Endodermal cell (in vitro differentiated cells): ENCODE data around the gene DPH5. TPM values are rescaled to one million over a fixed set of nuclear protein-coding genes. Genes with fewer than 3 reads are reported as not detected.
"Not testable (repeated sequence)": the region's sequence is repeated elsewhere in the genome, so short reads cannot be mapped to it uniquely, and the experiment has no call there.

Source experiments
- DNase-seq: peaks from one replicate; pipeline ENCODE4 v3.0.0-alpha.2; 2017
- H3K27ac ChIP-seq: 2 replicates; pipeline ENCODE4 v1.5.1; 2013; ENCODE audit warnings: mild to moderate bottlenecking, low read depth, low read length, moderate library complexity
- H3K27me3 ChIP-seq: 2 replicates; pipeline ENCODE4 v1.6.1; 2013; ENCODE audit warnings: mild to moderate bottlenecking, low read length, moderate library complexity; ENCODE audit not compliant: insufficient read depth, control insufficient read depth, poor library complexity, severe bottlenecking
- H3K36me3 ChIP-seq: 2 replicates; pipeline ENCODE4 v1.7.0; 2013; ENCODE audit warnings: mild to moderate bottlenecking, low read length, moderate library complexity; ENCODE audit not compliant: control insufficient read depth, insufficient read depth
- H3K4me1 ChIP-seq: one replicate; pipeline ENCODE4 v1.7.0; 2013; ENCODE audit warnings: low read length; ENCODE audit not compliant: control insufficient read depth, insufficient read depth
- H3K4me3 ChIP-seq: 2 replicates; pipeline ENCODE4 v1.5.1; 2013; ENCODE audit warnings: mild to moderate bottlenecking, low read length, moderate library complexity
- H3K9ac ChIP-seq: 2 replicates; pipeline ENCODE4 v1.6.1; 2013; ENCODE audit warnings: mild to moderate bottlenecking, low read length, moderate library complexity; ENCODE audit not compliant: poor library complexity, severe bottlenecking; ENCODE audit errors: extremely low read depth
- H3K9me3 ChIP-seq: 2 replicates; pipeline ENCODE4 v1.6.1; 2013; ENCODE audit warnings: mild to moderate bottlenecking, low read length, moderate library complexity; ENCODE audit not compliant: control insufficient read depth
- H3K27ac Mint-ChIP-seq: 2 replicates; pipeline ENCODE4 v1.8.0; 2020; ENCODE audit warnings: mixed read lengths
- H3K27me3 Mint-ChIP-seq: 2 replicates; pipeline ENCODE4 v1.8.0; 2021; ENCODE audit warnings: mild to moderate bottlenecking, mixed read lengths; ENCODE audit not compliant: insufficient read depth
- H3K36me3 Mint-ChIP-seq: 2 replicates; pipeline ENCODE4 v1.8.0; 2020; ENCODE audit warnings: low read depth, mixed read lengths
- H3K4me1 Mint-ChIP-seq: 2 replicates; pipeline ENCODE4 v1.8.0; 2020; ENCODE audit warnings: mixed read lengths
- H3K4me3 Mint-ChIP-seq: 2 replicates; pipeline ENCODE4 v1.8.0; 2020; ENCODE audit warnings: mild to moderate bottlenecking, moderate library complexity, mixed read lengths
- H3K9me3 Mint-ChIP-seq: 2 replicates; pipeline ENCODE4 v1.8.0; 2020; ENCODE audit warnings: mild to moderate bottlenecking, mixed read lengths
- CTCF ChIP-seq: fragments of 200-600 bp; sonication (generic); conservative IDR thresholded peaks from 2 replicates; pipeline ENCODE4 v1.5.0; 2021; ENCODE audit warnings: antibody characterized with exemption, mild to moderate bottlenecking
- WGBS, 2 experiments: methylation state at CpG; one replicate each; pipeline versions ENCODE4 v1.1.5 to v1.1.7; 2013; ENCODE audit warnings: missing lambda C conversion rate in 2 of 2, mixed read lengths in 1 of 2; ENCODE audit not compliant: insufficient coverage in 1 of 2, insufficient read length in 1 of 2; 5-methylcytosine and 5-hydroxymethylcytosine counted together
- total RNA-seq, 2 donors: library from RNA; stranded (reverse); fragmentation: NEBNext Ultra II Directional in 1 of 2; extraction: Animal tissue kit (Norgen Biotek cat#: 25700) in 1 of 2; gene quantifications; 2 replicates in 1 of 2; 3 replicates in 1 of 2; pipeline ENCODE4 v1.2.1, GENCODE V29; 2021

Gene DPH5
- total RNA-seq, 2 donors from 2014 or later: 38.7 to 40.4 TPM

- peaks cover 21% of the 10 kb centered on the region for H3K9me3 Mint-ChIP-seq
- not testable (repeated sequence) for H3K4me3 Mint-ChIP-seq, H3K4me1 ChIP-seq, DNase-seq, H3K27ac ChIP-seq, H3K9ac ChIP-seq, H3K9me3 ChIP-seq, H3K27me3 Mint-ChIP-seq, H3K4me3 ChIP-seq, H3K27me3 ChIP-seq, H3K27ac Mint-ChIP-seq
- WGBS, 2 experiments: 100% methylated on average over 3 of the region's 3 CpGs; no CpG with 5 or more reads in 1 of the 2 experiments
- H3K36me3 ChIP-seq: peaks cover 12% of the 10 kb centered on the region
- H3K36me3 Mint-ChIP-seq: peaks cover 63% of the 10 kb centered on the region
- peaks cover 21% of the 10 kb centered on the region for H3K4me1 Mint-ChIP-seq
Observed at GRCh38 chr1:100947816-100948215, 77.8 kb downstream of the DPH5 start.

- not testable (repeated sequence) for H3K4me3 ChIP-seq, DNase-seq, H3K27ac Mint-ChIP-seq, H3K27me3 Mint-ChIP-seq, H3K4me3 Mint-ChIP-seq, H3K9me3 ChIP-seq, H3K27me3 ChIP-seq, H3K4me1 ChIP-seq, H3K27ac ChIP-seq, H3K9ac ChIP-seq
- H3K4me1 Mint-ChIP-seq: peaks cover 18% of the 10 kb centered on the region
- 100% methylated on average over 1 of the region's 3 CpGs for WGBS, 2 experiments
- peaks cover 63% of the 10 kb centered on the region for H3K36me3 Mint-ChIP-seq
- peaks cover 21% of the 10 kb centered on the region for H3K9me3 Mint-ChIP-seq
- peaks cover 19% of the 10 kb centered on the region for H3K36me3 ChIP-seq
Observed at GRCh38 chr1:100946064-100946463, 79.5 kb downstream of the DPH5 start.

GRCh38 chr1:100943533-100943932 lies 82.1 kb downstream of the DPH5 start:
- Histone ChIP-seq H3K27me3 (no peaks in the 10 kb centered on the region), H3K9me3 (no peaks in the 10 kb centered on the region), H3K27ac (no peak overlapping the region), H3K4me3 (no peak overlapping the region), H3K36me3 (peaks cover 37% of the 10 kb centered on the region), H3K4me1 (no peaks in the 10 kb centered on the region), H3K9ac (no peak overlapping the region)
- no peak overlapping the region for H3K27ac Mint-ChIP-seq
- no peak for DNase-seq
- 94 to 100% methylated on average over 1 of the region's 1 CpG for WGBS, 2 experiments
- H3K4me1 Mint-ChIP-seq: no peaks in the 10 kb centered on the region
- H3K36me3 Mint-ChIP-seq: peaks cover 71% of the 10 kb centered on the region
- no peak for TF ChIP-seq CTCF
- no peak overlapping the region for H3K4me3 Mint-ChIP-seq
- H3K9me3 Mint-ChIP-seq: peaks cover 15% of the 10 kb centered on the region
- no peaks in the 10 kb centered on the region for H3K27me3 Mint-ChIP-seq

- no peak overlapping the region for H3K27ac Mint-ChIP-seq
- TF ChIP-seq CTCF: no peak
- Histone ChIP-seq H3K27me3 (no peaks in the 10 kb centered on the region), H3K9ac (no peak overlapping the region), H3K4me1 (no peaks in the 10 kb centered on the region), H3K36me3 (peaks cover 46% of the 10 kb centered on the region), H3K9me3 (peaks cover 7% of the 10 kb centered on the region), H3K4me3 (no peak overlapping the region), H3K27ac (no peak overlapping the region)
- peaks cover 71% of the 10 kb centered on the region for H3K36me3 Mint-ChIP-seq
- WGBS, 2 experiments: 93 to 100% methylated on average over 2 of the region's 2 CpGs
- no peaks in the 10 kb centered on the region for H3K4me1 Mint-ChIP-seq
- no peak overlapping the region for H3K4me3 Mint-ChIP-seq
- no peaks in the 10 kb centered on the region for H3K27me3 Mint-ChIP-seq
- H3K9me3 Mint-ChIP-seq: peaks cover 8% of the 10 kb centered on the region
- DNase-seq: no peak
Observed at GRCh38 chr1:100942304-100943046, 83.1 kb downstream of the DPH5 start.
